Liver (tissue), 9 donors: ENCODE measurements around the gene CDK19. TPM values are rescaled to one million over a fixed set of nuclear protein-coding genes. Genes with fewer than 3 reads are reported as not detected.
A peak's percentile ranks its signal among the peaks of the same experiment; 100 is the strongest.

Experiments used
- DNase-seq: peaks from one replicate; pipeline ENCODE4 v3.0.0-alpha.2; 2017; ENCODE audit warnings: low spot score
- H3K27ac ChIP-seq, 2 donors: one replicate each; pipeline ENCODE4 v1.7.0; 2013; ENCODE audit warnings: inconsistent platforms in 2 of 2, low read length in 2 of 2, control low read depth in 1 of 2, low read depth in 1 of 2, mild to moderate bottlenecking in 1 of 2
- H3K27me3 ChIP-seq, 4 donors: one replicate each; pipeline versions ENCODE4 v1.6.1 to v1.7.0; 2013; ENCODE audit warnings: low read length in 3 of 4, inconsistent platforms in 1 of 4, mild to moderate bottlenecking in 1 of 4, moderate library complexity in 1 of 4; ENCODE audit not compliant: control insufficient read depth in 4 of 4, insufficient read depth in 4 of 4
- H3K36me3 ChIP-seq, 4 donors: one replicate each; pipeline versions ENCODE4 v1.6.1 to v1.7.0; 2013; ENCODE audit warnings: low read length in 3 of 4, mild to moderate bottlenecking in 3 of 4, low read depth in 1 of 4, moderate library complexity in 1 of 4; ENCODE audit not compliant: control insufficient read depth in 4 of 4, insufficient read depth in 3 of 4
- H3K4me1 ChIP-seq, 4 donors: one replicate each; pipeline versions ENCODE4 v1.6.1 to v1.7.0; 2013; ENCODE audit warnings: low read length in 3 of 4, mild to moderate bottlenecking in 3 of 4, moderate library complexity in 1 of 4; ENCODE audit not compliant: control insufficient read depth in 4 of 4, insufficient read depth in 4 of 4
- H3K4me3 ChIP-seq, 3 donors: one replicate each; pipeline versions ENCODE4 v1.6.1 to v1.7.0; 2013; ENCODE audit warnings: low read length in 3 of 3, control low read depth in 1 of 3, low read depth in 1 of 3, mild to moderate bottlenecking in 1 of 3
- H3K9ac ChIP-seq, 2 donors: one replicate each; pipeline ENCODE4 v1.7.0; 2013; ENCODE audit warnings: low read length in 2 of 2, mild to moderate bottlenecking in 2 of 2, moderate library complexity in 2 of 2, control low read depth in 1 of 2, low read depth in 1 of 2
- H3K9me3 ChIP-seq, 4 donors: one replicate each; pipeline versions ENCODE4 v1.6.1 to v1.7.0; 2013; ENCODE audit warnings: low read length in 3 of 4; ENCODE audit not compliant: control insufficient read depth in 4 of 4
- EGR1 ChIP-seq, 2 donors: IDR thresholded peaks; 2 replicates each; pipeline ENCODE4 v1.6.1; 2016 to 2018; ENCODE audit warnings: antibody characterized with exemption in 2 of 2, low read depth in 2 of 2
- FOXA1 ChIP-seq: IDR thresholded peaks from 2 replicates; pipeline ENCODE4 v1.6.1; 2016; ENCODE audit warnings: antibody characterized with exemption
- FOXA2 ChIP-seq: IDR thresholded peaks from 2 replicates; pipeline ENCODE4 v1.6.1; 2016; ENCODE audit warnings: antibody characterized with exemption
- GABPA ChIP-seq, 2 donors: IDR thresholded peaks in 1 of 2; conservative IDR thresholded peaks in 1 of 2; 2 replicates each; pipeline ENCODE4 v1.6.1; 2016; ENCODE audit warnings: antibody characterized with exemption in 2 of 2, mild to moderate bottlenecking in 1 of 2, moderate library complexity in 1 of 2
- HNF4A ChIP-seq, 2 donors: conservative IDR thresholded peaks; 2 replicates each; pipeline ENCODE4 v1.6.1; 2016; ENCODE audit warnings: antibody characterized with exemption in 2 of 2, mild to moderate bottlenecking in 2 of 2
- HNF4G ChIP-seq: IDR thresholded peaks from 2 replicates; pipeline ENCODE4 v1.6.1; 2016; ENCODE audit warnings: antibody characterized with exemption
- RAD21 ChIP-seq, 2 donors: IDR thresholded peaks; 2 replicates each; pipeline ENCODE4 v1.6.1; 2016; ENCODE audit warnings: antibody characterized with exemption in 2 of 2, mild to moderate bottlenecking in 2 of 2
- RXRA ChIP-seq, 2 donors: IDR thresholded peaks; 2 replicates each; pipeline ENCODE4 v1.6.1; 2017 to 2018; ENCODE audit warnings: antibody characterized with exemption in 2 of 2, mild to moderate bottlenecking in 1 of 2
- TAF1 ChIP-seq: conservative IDR thresholded peaks from 2 replicates; pipeline ENCODE4 v1.6.1; 2016; ENCODE audit warnings: antibody characterized with exemption, mild to moderate bottlenecking
- YY1 ChIP-seq: IDR thresholded peaks from 2 replicates; pipeline ENCODE4 v1.6.1; 2016; ENCODE audit warnings: antibody characterized with exemption, mild to moderate bottlenecking
- WGBS: extraction: QIAGEN DNeasy Blood & Tissue Kit; methylation state at CpG from one replicate; pipeline ENCODE4 v1.1.7; 2013; 5-methylcytosine and 5-hydroxymethylcytosine counted together
- polyA plus RNA-seq, 2 donors: library from polyadenylated mRNA; stranded (reverse) in 1 of 2; unstranded in 1 of 2; fragments of 200-250 nt in 1 of 2; fragments of >200 nt in 1 of 2; fragmentation: Nextera tagmentation in 1 of 2; extraction: Ambion mirVana in 1 of 2; gene quantifications; one replicate each; pipeline versions ENCODE4 v1.2.1 to v1.2.3, GENCODE V29; 2013 to 2015
- total RNA-seq, 2 donors: library from RNA; depleted of rRNA; stranded (reverse); fragments of >200 nt; gene quantifications; one replicate each; pipeline ENCODE4 v1.2.3, GENCODE V29; 2014
- TF ChIP-seq, protein P1 (sequence below): IDR thresholded peaks from 2 replicates; pipeline ENCODE4 v1.6.1; 2016; ENCODE audit warnings: antibody characterized with exemption
- TF ChIP-seq, protein P2 (sequence below): IDR thresholded peaks from 2 replicates; pipeline ENCODE4 v1.6.1; 2016; ENCODE audit warnings: antibody characterized with exemption
- TF ChIP-seq, protein P3 (sequence below): IDR thresholded peaks from 2 replicates; pipeline ENCODE4 v1.6.1; 2016; ENCODE audit warnings: antibody characterized with exemption
- TF ChIP-seq, protein P4 (sequence below): fragments of 150-350 bp; IDR thresholded peaks from 2 replicates; pipeline ENCODE4 v1.5.1; 2017; ENCODE audit warnings: improper control_type of control experiment, low read depth, low read length; ENCODE audit not compliant: missing input control
- donor health status: healthy.
- donor health status: healthy.
- donor health status: healthy.
- donor health status: healthy.
- donor health status: healthy.

The CDK19 gene
- total and polyA plus RNA-seq, 4 donors, result 1.8 to 7.6 (median 3.9) TPM

DNA sequence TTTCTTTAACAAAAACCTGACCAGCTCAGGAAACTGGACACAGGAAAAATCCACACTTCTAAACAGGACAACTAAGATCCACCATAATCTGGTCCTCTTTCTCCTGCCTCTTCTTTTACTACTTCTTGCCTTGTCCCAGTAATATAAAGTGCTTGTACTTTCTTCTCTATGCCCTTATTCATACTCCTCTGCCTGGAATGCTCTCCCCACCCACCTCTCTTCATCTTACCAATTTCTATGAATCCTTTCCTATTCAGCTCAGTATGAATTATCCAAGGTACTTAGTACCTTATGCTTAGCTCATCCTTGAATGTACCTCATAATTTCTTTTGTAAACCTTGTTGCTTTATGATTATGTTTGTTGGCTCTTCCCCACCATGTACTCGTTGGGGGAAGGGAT, 159.4 kb downstream of the CDK19 start:
- Histone ChIP-seq H3K4me1 (peaks cover 0 to 12% (median 8%) of the 10 kb centered on the region in 4 donors), H3K27me3 (no peaks in the 10 kb centered on the region), H3K9me3 (no peaks in the 10 kb centered on the region), H3K4me3 (no peak overlapping the region), H3K36me3 (peaks cover 0 to 2% (median 0%) of the 10 kb centered on the region in 4 donors), H3K9ac (no peak overlapping the region), H3K27ac (no peak overlapping the region)
- WGBS, result 88% methylated on average over 1 of the region's 1 CpG
- no peak for DNase-seq
- TF ChIP-seq TAF1 (no peak), YY1 (no peak), EGR1 (IDR thresholded peaks at IDR 0.05; ENCODE audit: low read depth in 2 of 2) (no peak), HNF4G (no peak), RXRA (IDR thresholded peaks at IDR 0.05) (no peak)
- TF ChIP-seq, protein P1, sequence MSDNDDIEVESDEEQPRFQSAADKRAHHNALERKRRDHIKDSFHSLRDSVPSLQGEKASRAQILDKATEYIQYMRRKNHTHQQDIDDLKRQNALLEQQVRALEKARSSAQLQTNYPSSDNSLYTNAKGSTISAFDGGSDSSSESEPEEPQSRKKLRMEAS, result no peak

DNA sequence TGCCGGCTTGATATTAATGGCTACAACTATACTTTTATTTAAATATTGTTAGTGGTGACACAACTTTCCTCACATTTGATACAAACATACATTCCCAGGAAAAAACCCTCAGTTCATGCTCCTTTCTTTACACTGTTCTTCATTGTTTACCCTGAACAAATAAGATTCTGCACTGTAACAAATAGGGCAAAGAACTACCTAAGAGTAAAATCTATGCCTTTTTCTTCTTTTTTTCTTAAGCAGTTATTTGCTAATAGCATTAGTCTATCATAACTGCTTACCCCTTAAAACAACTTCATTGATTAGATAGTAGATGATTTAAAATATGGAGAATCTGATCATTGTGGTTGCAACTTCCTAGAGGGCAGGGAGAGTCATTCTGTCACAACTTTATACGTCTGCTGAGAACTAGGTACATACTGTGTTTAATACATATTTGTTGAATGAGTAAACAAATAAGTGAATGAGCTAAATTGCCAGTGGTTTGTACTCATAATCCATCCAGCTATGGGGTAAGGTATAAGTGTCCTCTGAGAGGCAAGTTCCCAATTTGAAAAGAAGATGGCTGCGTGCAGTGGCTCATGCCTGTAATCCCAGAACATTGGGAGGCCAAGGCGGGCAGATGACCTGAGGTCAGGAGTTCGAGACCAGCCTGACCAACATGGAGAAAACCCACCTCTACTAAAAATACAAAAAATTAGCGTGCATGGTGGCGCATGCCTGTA, 161.0 kb downstream of the CDK19 start:
- 74% methylated on average over 7 of the region's 7 CpGs for WGBS
- TF ChIP-seq RXRA (IDR thresholded peaks at IDR 0.05), result peak in 1 of 2 donors; percentile 44
- TF ChIP-seq, protein P2, sequence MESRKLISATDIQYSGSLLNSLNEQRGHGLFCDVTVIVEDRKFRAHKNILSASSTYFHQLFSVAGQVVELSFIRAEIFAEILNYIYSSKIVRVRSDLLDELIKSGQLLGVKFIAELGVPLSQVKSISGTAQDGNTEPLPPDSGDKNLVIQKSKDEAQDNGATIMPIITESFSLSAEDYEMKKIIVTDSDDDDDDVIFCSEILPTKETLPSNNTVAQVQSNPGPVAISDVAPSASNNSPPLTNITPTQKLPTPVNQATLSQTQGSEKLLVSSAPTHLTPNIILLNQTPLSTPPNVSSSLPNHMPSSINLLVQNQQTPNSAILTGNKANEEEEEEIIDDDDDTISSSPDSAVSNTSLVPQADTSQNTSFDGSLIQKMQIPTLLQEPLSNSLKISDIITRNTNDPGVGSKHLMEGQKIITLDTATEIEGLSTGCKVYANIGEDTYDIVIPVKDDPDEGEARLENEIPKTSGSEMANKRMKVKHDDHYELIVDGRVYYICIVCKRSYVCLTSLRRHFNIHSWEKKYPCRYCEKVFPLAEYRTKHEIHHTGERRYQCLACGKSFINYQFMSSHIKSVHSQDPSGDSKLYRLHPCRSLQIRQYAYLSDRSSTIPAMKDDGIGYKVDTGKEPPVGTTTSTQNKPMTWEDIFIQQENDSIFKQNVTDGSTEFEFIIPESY, result no peak
- peak; percentile 82 for TF ChIP-seq FOXA1
- TF ChIP-seq HNF4G, result no peak
- peak; percentile 90 for TF ChIP-seq FOXA2
- TF ChIP-seq HNF4A (conservative IDR thresholded peaks at IDR 0.05), result peak; percentile 32 to 52
- peak in 1 of 2 donors; percentile 5 for TF ChIP-seq RAD21 (IDR thresholded peaks at IDR 0.05)
- TF ChIP-seq, protein P3, sequence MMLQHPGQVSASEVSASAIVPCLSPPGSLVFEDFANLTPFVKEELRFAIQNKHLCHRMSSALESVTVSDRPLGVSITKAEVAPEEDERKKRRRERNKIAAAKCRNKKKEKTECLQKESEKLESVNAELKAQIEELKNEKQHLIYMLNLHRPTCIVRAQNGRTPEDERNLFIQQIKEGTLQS, result no peak
- no peak for TF ChIP-seq TAF1
- TF ChIP-seq, protein P4, sequence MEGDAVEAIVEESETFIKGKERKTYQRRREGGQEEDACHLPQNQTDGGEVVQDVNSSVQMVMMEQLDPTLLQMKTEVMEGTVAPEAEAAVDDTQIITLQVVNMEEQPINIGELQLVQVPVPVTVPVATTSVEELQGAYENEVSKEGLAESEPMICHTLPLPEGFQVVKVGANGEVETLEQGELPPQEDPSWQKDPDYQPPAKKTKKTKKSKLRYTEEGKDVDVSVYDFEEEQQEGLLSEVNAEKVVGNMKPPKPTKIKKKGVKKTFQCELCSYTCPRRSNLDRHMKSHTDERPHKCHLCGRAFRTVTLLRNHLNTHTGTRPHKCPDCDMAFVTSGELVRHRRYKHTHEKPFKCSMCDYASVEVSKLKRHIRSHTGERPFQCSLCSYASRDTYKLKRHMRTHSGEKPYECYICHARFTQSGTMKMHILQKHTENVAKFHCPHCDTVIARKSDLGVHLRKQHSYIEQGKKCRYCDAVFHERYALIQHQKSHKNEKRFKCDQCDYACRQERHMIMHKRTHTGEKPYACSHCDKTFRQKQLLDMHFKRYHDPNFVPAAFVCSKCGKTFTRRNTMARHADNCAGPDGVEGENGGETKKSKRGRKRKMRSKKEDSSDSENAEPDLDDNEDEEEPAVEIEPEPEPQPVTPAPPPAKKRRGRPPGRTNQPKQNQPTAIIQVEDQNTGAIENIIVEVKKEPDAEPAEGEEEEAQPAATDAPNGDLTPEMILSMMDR, result no peak
- no peak for TF ChIP-seq GABPA (IDR thresholded peaks at IDR 0.05 in 1 of 2, conservative IDR thresholded peaks at IDR 0.05 in 1 of 2)
- H3K4me3 ChIP-seq, result no peak overlapping the region
- H3K9me3 ChIP-seq, result no peaks in the 10 kb centered on the region
- no peak overlapping the region for H3K9ac ChIP-seq
- no peak for DNase-seq
- peaks cover 0 to 2% (median 0%) of the 10 kb centered on the region in 4 donors for H3K36me3 ChIP-seq
- H3K4me1 ChIP-seq, result peaks cover 0 to 6% (median 2%) of the 10 kb centered on the region in 4 donors
- H3K27me3 ChIP-seq, result no peaks in the 10 kb centered on the region
- no peak overlapping the region for H3K27ac ChIP-seq
